ENCODE data around the gene JMJD1C. TPM values are rescaled to one million over a fixed set of nuclear protein-coding genes. Genes with fewer than 3 reads are reported as not detected.

The JMJD1C gene
- total RNA-seq, 1 donor from 2014 or later, result 143 TPM

DNA sequence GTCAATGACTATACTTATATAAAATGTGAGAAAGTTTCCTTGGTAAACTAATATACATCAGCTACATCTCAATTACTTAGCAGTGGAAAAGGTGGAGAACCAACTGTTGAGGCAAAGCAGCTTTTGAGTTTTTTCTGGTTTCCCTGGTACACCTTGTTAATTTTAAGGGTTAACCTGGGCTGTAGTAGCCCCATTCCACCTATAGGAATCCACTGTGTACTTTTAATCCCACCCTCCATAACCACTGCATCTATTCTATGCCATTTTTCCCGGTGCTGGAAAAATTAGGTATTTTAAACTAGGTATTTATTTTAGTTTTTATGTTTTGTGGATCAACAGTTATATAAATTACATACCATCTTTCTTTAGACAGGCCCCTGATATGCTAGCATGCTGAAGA, 290.2 kb downstream of the JMJD1C start:
- no peak overlapping the region for H3K4me3 Mint-ChIP-seq

DNA sequence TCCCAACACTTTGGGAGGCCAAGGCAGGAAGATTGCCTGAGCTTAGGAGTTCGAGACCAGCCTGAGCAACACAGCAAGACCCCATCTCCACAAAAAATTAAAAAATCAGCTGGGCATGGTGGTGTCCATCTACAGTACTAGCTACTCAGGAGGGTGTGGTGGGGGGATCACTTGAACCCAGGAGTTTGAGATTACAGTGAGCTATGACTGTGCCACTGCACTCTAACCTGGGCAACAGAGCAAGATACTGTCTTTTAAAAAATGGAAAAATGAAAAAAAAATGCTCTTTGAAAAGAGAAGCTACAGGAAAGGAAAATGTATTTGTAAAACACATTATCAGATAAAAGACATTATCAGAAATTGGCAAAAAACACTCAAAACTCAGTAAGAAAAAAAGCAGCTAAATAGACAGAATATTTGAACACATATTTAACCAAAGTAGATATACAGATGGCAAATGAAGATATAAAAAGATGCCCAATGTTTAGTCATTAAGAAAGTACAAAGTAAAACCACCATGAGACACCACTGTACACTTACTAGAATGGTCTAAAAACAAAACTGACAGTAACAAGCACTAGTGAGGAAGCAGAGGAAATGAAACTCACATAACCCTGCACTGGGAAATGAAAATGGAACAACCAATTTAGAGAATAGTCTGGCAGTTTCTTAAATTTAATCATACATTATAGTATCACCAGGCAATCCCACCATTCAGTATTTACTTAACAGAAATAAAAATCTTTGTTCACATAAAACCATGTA, 292.1 kb downstream of the JMJD1C start:
- no peaks in the 10 kb centered on the region for H3K4me1 ChIP-seq
- Mint-ChIP-seq H3K36me3 (peaks cover 32% of the 10 kb centered on the region), H3K27me3 (ENCODE audit: insufficient read depth, low read depth) (no peaks in the 10 kb centered on the region), H3K4me1 (no peaks in the 10 kb centered on the region), H3K9me3 (no peaks in the 10 kb centered on the region), H3K27ac (no peak overlapping the region), H3K4me3 (no peak overlapping the region)
- H3K27me3 ChIP-seq, result no peaks in the 10 kb centered on the region
- no peak overlapping the region for H3K4me2 ChIP-seq
- no peaks in the 10 kb centered on the region for H4K20me1 ChIP-seq (ENCODE audit: low read depth)
- no peak overlapping the region for H3K9ac ChIP-seq
- no peak overlapping the region for H2AFZ ChIP-seq (replicated peaks)
- TF ChIP-seq, protein P1, sequence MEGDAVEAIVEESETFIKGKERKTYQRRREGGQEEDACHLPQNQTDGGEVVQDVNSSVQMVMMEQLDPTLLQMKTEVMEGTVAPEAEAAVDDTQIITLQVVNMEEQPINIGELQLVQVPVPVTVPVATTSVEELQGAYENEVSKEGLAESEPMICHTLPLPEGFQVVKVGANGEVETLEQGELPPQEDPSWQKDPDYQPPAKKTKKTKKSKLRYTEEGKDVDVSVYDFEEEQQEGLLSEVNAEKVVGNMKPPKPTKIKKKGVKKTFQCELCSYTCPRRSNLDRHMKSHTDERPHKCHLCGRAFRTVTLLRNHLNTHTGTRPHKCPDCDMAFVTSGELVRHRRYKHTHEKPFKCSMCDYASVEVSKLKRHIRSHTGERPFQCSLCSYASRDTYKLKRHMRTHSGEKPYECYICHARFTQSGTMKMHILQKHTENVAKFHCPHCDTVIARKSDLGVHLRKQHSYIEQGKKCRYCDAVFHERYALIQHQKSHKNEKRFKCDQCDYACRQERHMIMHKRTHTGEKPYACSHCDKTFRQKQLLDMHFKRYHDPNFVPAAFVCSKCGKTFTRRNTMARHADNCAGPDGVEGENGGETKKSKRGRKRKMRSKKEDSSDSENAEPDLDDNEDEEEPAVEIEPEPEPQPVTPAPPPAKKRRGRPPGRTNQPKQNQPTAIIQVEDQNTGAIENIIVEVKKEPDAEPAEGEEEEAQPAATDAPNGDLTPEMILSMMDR (IDR thresholded peaks at IDR 0.05), result no peak
- no peak for TF ChIP-seq EZH2 (IDR thresholded peaks at IDR 0.05)
- H3K9me3 ChIP-seq (ENCODE audit: low read depth), result no peaks in the 10 kb centered on the region
- H3K4me3 ChIP-seq, result no peak overlapping the region
- no peak for DNase-seq (ENCODE audit: low spot score)
- H3K27ac ChIP-seq, result no peak overlapping the region
- H3F3A ChIP-seq (ENCODE audit: low read depth), result peaks cover 14% of the 10 kb centered on the region
- H3K79me2 ChIP-seq (ENCODE audit: low read depth), result peaks cover 7% of the 10 kb centered on the region
- H3K36me3 ChIP-seq, result peaks cover 33% of the 10 kb centered on the region

More for the DNA sequence above, 290.2 kb downstream of the JMJD1C start:
- DNase-seq (ENCODE audit: low spot score), result no peak
- no peak overlapping the region for H3K9ac ChIP-seq
- peaks cover 7% of the 10 kb centered on the region for H3K79me2 ChIP-seq (ENCODE audit: low read depth)
- no peaks in the 10 kb centered on the region for H3K9me3 ChIP-seq (ENCODE audit: low read depth)
- no peaks in the 10 kb centered on the region for H3K27me3 ChIP-seq
- H3K4me1 Mint-ChIP-seq, result no peaks in the 10 kb centered on the region
- H3K36me3 Mint-ChIP-seq, result peaks cover 31% of the 10 kb centered on the region
- peaks cover 32% of the 10 kb centered on the region for H3K36me3 ChIP-seq
- H3F3A ChIP-seq (ENCODE audit: low read depth), result no peaks in the 10 kb centered on the region
- H3K9me3 Mint-ChIP-seq, result no peaks in the 10 kb centered on the region
- H3K27ac ChIP-seq, result no peak overlapping the region
- H3K27me3 Mint-ChIP-seq (ENCODE audit: insufficient read depth, low read depth), result no peaks in the 10 kb centered on the region
- TF ChIP-seq EZH2phosphoT487 (IDR thresholded peaks at IDR 0.05), result no peak
- TF ChIP-seq, protein P1 (IDR thresholded peaks at IDR 0.05), result no peak
- TF ChIP-seq EZH2 (IDR thresholded peaks at IDR 0.05), result no peak
- no peak overlapping the region for H3K27ac Mint-ChIP-seq
- no peak overlapping the region for H3K4me2 ChIP-seq
- no peak overlapping the region for H3K4me3 ChIP-seq
- no peaks in the 10 kb centered on the region for H4K20me1 ChIP-seq (ENCODE audit: low read depth)
- H3K4me1 ChIP-seq, result no peaks in the 10 kb centered on the region
- no peak overlapping the region for H2AFZ ChIP-seq (replicated peaks)

DNA sequence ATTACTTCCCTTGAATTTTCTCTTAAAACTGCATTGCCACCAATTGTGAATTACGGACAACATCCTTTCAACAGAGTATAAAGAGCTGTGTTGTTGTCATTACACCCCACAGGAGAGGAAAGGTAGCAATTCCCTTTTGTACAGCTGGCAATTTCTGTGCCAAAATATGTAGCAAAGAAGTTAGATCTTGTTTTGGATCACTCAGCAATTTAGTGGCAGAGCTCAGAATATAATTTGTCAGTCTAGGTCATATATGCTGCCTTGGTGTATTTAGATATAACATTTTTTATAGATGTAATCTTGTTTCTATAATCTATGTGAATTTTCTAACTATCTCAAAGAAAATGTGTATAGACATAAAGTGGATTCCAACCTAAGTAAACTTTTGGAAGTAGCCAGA, 293.9 kb downstream of the JMJD1C start:
- Mint-ChIP-seq H3K27ac (no peak overlapping the region), H3K4me3 (no peak overlapping the region), H3K4me1 (no peaks in the 10 kb centered on the region), H3K36me3 (peaks cover 25% of the 10 kb centered on the region), H3K9me3 (no peaks in the 10 kb centered on the region), H3K27me3 (ENCODE audit: insufficient read depth, low read depth) (no peaks in the 10 kb centered on the region)
- Histone ChIP-seq H2AFZ (replicated peaks) (no peak overlapping the region), H3K4me2 (no peak overlapping the region), H3K9ac (no peak overlapping the region), H3K4me3 (no peak overlapping the region), H3K27me3 (no peaks in the 10 kb centered on the region), H3F3A (ENCODE audit: low read depth) (peaks cover 19% of the 10 kb centered on the region), H3K27ac (no peak overlapping the region), H3K9me3 (ENCODE audit: low read depth) (no peaks in the 10 kb centered on the region), H4K20me1 (ENCODE audit: low read depth) (no peaks in the 10 kb centered on the region), H3K4me1 (no peaks in the 10 kb centered on the region), H3K36me3 (peaks cover 22% of the 10 kb centered on the region), H3K79me2 (ENCODE audit: low read depth) (peaks cover 7% of the 10 kb centered on the region)
- TF ChIP-seq EZH2 (IDR thresholded peaks at IDR 0.05), result no peak
- TF ChIP-seq, protein P1 (IDR thresholded peaks at IDR 0.05), result no peak
- TF ChIP-seq EZH2phosphoT487 (IDR thresholded peaks at IDR 0.05), result no peak
- DNase-seq (ENCODE audit: low spot score), result no peak
